IPS DF 6.9 (cell line): ENCODE measurements around the gene MATCAP1.

Source experiments
- DNase-seq: peaks from one replicate; pipeline ENCODE4 v3.0.0-alpha.2; 2013; ENCODE audit warnings: low read depth, low spot score
- H3K27ac ChIP-seq: one replicate; pipeline ENCODE4 v1.5.1; 2013; ENCODE audit warnings: low read length, control low read depth
- H3K27me3 ChIP-seq: 2 replicates; pipeline ENCODE4 v1.6.1; 2013; ENCODE audit warnings: mild to moderate bottlenecking, low read length; ENCODE audit not compliant: control insufficient read depth, insufficient read depth
- H3K36me3 ChIP-seq: 2 replicates; pipeline ENCODE4 v1.6.1; 2013; ENCODE audit warnings: low read length; ENCODE audit not compliant: control insufficient read depth, insufficient read depth
- H3K4me1 ChIP-seq: 2 replicates; pipeline ENCODE4 v1.6.1; 2013; ENCODE audit warnings: low read length; ENCODE audit not compliant: control insufficient read depth, insufficient read depth
- H3K4me3 ChIP-seq: 2 replicates; pipeline ENCODE4 v1.5.1; 2013; ENCODE audit warnings: mild to moderate bottlenecking, low read length
- H3K9me3 ChIP-seq: 2 replicates; pipeline ENCODE4 v1.6.1; 2013; ENCODE audit warnings: low read length, inconsistent platforms; ENCODE audit not compliant: control insufficient read depth, insufficient read depth
- WGBS: extraction: QIAGEN DNeasy Blood & Tissue Kit; methylation state at CpG from one replicate; pipeline ENCODE4 v1.1.7; 2013; ENCODE audit warnings: mixed read lengths, missing lambda C conversion rate; ENCODE audit not compliant: insufficient read length, insufficient coverage; 5-methylcytosine and 5-hydroxymethylcytosine counted together

Gene MATCAP1

DNA sequence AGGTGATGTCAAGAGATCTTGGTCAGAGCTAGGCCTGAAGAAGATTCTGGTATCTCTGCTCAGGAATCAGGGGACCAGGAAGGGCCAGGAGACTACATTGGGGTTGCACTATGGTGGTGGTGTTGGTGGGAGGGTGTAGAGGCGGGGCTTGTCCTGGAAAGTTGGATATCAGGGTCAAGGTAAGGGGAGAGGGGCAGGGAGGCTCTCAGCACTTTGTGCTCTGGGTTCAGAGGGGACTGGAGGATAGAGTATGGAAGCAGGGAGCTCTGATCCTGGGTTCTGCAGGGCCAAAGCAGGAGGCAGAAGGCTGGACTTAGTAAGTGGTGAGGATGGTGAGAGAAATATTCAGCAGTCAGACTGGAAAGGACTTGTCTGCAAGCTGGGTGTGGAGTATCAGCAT, 10.4 kb downstream of the MATCAP1 start:
- no peak for DNase-seq
- H3K4me3 ChIP-seq: no peak overlapping the region
- peaks cover 2% of the 10 kb centered on the region; the same call in 1 of the 2 replicates for H3K4me1 ChIP-seq
- no CpG with 5 or more reads among the region's 1 CpG for WGBS
- H3K36me3 ChIP-seq: no peaks in the 10 kb centered on the region
- no peak overlapping the region for H3K27ac ChIP-seq
- no peaks in the 10 kb centered on the region for H3K9me3 ChIP-seq
- H3K27me3 ChIP-seq: peaks cover 63% of the 10 kb centered on the region

DNA sequence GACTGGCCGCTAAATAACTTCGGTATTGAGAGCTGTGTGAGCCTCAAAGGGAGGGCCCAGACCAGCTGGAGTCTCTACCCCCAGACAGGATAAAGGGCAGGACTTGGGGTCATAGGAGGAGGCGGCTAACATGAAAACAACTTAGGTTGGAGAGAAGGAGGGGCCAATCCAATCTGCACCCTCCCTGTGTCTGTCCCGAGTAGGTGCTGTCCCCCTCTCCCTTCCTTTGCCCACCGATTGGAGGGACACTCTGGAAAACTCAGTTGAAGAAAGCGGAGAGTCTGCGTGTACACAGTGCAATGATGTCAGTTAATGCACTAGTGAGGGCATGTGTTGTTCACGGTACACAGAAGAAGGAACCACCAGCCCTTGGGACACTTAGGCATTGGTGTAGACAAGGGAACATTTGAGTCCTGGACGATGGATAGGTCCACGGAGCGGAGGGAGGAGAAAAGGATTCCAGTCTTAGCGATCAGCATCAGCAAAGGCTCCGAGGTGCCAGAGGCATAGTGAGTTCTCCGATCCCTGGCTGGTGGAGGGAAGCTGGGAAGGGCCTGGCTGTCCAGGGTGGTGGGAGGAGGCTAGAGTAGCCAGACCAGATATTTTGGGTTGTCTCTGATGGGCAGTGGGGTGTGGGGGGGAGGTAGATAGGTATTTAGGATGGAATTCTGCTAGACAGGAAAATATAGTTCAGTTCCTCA, 12.7 kb downstream of the MATCAP1 start:
- no peaks in the 10 kb centered on the region for H3K36me3 ChIP-seq
- peaks cover 4% of the 10 kb centered on the region; the same call in 1 of the 2 replicates for H3K4me1 ChIP-seq
- peak overlapping the region; percentile 45; the same call in 1 of the 2 replicates for H3K4me3 ChIP-seq
- H3K27me3 ChIP-seq: peaks cover 75% of the 10 kb centered on the region
- no peak overlapping the region for H3K27ac ChIP-seq
- no peaks in the 10 kb centered on the region for H3K9me3 ChIP-seq
- WGBS: no CpG with 5 or more reads among the region's 14 CpGs
- no peak for DNase-seq

DNA sequence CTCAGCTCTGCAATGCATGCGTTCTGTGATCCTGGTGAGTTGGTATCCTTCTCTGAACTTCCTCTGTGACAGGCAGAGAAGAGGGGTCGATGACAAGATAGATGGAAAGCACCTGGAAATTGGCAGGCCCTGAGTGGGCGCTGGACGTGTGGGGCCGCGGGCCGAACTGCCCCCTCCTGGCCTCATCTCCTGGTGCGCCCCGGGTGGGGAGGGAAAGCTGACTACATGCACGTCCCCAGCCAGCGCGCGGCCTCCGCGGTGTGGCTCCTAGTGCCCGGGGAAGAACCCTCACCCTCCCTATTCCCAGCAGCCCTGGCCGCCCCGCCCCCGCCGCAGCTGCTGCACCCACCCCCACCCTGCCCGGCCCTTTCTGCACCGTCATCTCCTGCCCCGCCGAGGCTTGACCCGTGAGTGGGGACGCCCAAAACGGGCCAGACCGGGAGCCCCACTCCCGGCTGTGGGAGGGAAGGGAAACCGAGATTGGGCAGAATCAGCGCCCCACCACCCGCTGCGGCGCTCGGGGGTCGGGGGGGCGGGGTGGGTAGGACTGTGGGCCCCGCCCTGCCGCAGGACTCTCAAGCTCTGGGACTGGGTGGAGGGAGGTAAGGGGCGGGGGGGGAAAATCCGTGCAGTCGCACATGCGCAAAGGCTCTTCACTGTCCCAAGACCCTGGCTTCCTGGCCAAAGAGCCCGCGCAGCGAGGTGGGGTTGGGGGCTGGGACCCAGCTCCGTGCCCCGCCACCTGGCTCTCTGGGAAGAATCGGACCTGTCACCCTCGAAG, 13.4 kb downstream of the MATCAP1 start, which contains the start of gene NOL3:
NOL3 (plus strand) TSS at position 371 of the 781 bp plus-strand sequence.
- no CpG with 5 or more reads among the region's 50 CpGs for WGBS
- Histone ChIP-seq H3K4me1 (peaks cover 7% of the 10 kb centered on the region), H3K27ac (no peak within 1 kb of the TSS), H3K4me3 (peak within 1 kb of the TSS; percentile 45; the same call in 1 of the 2 replicates), H3K27me3 (peaks cover 77% of the 10 kb centered on the region), H3K36me3 (no peaks in the 10 kb centered on the region), H3K9me3 (no peaks in the 10 kb centered on the region)
- DNase-seq: no peak

DNA sequence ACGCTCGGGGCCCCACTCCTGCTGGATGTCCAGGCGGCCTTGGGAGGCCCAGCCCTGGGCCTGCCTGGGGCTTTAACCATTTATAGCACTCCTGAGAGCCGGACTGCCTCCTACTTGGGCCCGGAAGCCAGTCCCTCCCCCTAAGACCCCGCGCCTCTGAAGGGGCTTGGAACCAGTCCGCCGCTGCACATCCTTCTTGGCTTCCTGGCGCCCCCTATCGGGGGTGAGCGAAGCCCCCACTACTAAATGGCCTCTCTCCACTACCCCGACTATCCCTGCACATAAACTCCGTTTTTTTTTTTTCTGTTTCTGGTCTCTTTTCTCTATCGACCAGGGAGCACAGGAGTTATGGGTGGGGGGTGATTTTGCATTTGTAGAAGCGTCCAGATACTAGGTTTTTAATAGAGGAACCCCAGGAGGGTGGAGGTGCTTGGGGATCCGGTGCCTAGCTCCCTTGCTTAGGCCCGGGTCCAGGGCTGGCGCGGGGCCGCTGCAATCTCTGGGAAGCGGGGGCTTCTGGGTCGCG, 14.1 kb downstream of the MATCAP1 start:
- no peak overlapping the region for H3K27ac ChIP-seq
- no CpG with 5 or more reads among the region's 24 CpGs for WGBS
- peaks cover 77% of the 10 kb centered on the region for H3K27me3 ChIP-seq
- no peaks in the 10 kb centered on the region; the same call in 1 of the 2 replicates for H3K36me3 ChIP-seq
- no peak for DNase-seq
- H3K9me3 ChIP-seq: no peaks in the 10 kb centered on the region
- peaks cover 7% of the 10 kb centered on the region for H3K4me1 ChIP-seq
- peak overlapping the region; percentile 45; the same call in 1 of the 2 replicates for H3K4me3 ChIP-seq

DNA sequence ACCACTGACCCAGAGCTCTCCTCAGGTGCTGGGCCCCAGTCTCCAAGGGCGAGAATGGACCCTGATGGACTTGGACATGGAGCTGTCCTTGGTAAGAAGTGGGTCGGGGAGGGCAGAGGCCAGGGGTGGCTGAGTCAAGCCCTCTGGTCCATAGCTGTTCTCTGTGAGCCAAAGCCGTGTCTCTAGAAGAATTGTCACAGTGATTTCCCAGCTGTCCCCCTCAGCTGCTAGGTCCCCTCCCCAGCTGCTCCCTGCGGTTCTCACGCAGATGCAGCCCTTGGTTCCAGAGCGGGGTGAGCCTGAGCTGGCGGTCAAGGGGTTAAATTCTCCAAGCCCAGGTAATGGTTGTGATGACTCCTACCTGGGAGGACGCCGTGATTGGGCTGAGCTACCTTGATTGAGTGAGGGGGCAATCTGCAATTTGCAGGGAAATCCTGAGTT, 14.7 kb downstream of the MATCAP1 start:
- no CpG with 5 or more reads among the region's 9 CpGs for WGBS
- Histone ChIP-seq H3K4me3 (peak overlapping the region; percentile 9; the same call in 1 of the 2 replicates), H3K27ac (no peak overlapping the region), H3K27me3 (peaks cover 79% of the 10 kb centered on the region), H3K36me3 (no peaks in the 10 kb centered on the region; the same call in 1 of the 2 replicates), H3K9me3 (no peaks in the 10 kb centered on the region), H3K4me1 (peaks cover 9% of the 10 kb centered on the region)
- no peak for DNase-seq

DNA sequence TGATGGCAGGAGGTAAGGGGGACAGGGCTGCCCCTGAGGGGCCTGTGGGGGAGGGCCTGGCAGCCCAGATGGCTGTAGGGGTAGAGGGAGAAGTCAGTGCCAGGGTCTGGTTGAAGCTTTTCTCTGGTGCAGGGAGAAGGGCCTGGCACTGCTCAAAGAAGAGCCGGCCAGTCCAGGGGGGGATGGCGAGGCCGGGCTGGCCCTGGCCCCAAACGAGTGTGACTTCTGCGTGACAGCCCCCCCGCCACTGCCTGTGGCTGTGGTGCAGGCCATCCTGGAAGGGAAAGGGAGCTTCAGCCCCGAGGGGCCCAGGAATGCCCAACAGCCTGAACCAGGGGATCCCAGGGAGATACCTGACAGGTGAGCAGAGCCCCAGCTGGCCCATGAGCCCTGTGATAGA, 16.2 kb downstream of the MATCAP1 start:
- Histone ChIP-seq H3K4me1 (peaks cover 13% of the 10 kb centered on the region), H3K27ac (no peak overlapping the region), H3K27me3 (peaks cover 82% of the 10 kb centered on the region), H3K4me3 (no peak overlapping the region), H3K9me3 (no peaks in the 10 kb centered on the region), H3K36me3 (no peaks in the 10 kb centered on the region; the same call in 1 of the 2 replicates)
- DNase-seq: no peak
- no CpG with 5 or more reads among the region's 7 CpGs for WGBS

DNA sequence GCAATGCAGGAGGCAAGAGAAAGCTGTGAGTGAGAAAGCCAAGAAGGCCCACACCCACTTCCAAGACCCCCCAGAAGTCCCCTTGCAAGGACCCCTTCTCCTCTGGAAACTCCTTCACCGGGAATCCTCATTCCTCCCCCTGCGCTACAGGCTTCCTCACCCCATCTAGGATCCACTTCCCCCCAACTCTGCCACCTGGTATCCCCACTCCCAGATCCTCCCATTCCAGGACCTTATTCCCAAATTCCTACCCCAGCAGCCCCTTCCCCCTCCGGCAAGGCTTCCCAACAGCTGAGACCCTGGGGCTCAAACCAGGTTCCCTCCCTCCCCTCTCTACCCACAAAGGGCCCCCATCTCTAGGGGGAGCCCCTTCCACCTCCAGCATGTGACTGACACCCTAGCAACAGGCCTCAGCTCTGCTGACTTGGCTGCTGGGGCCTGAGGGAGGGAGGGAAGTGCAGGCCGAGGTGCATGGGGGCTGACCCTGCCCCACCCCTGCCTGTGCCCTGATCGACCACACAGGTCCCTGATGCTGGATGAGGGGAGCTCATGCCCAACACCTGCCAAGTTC, 17.1 kb downstream of the MATCAP1 start:
- no peaks in the 10 kb centered on the region for H3K9me3 ChIP-seq
- no peak overlapping the region for H3K4me3 ChIP-seq
- H3K36me3 ChIP-seq: no peaks in the 10 kb centered on the region; the same call in 1 of the 2 replicates
- no peak for DNase-seq
- WGBS: no CpG with 5 or more reads among the region's 5 CpGs
- peaks cover 13% of the 10 kb centered on the region for H3K4me1 ChIP-seq
- H3K27ac ChIP-seq: no peak overlapping the region
- peaks cover 84% of the 10 kb centered on the region for H3K27me3 ChIP-seq

DNA sequence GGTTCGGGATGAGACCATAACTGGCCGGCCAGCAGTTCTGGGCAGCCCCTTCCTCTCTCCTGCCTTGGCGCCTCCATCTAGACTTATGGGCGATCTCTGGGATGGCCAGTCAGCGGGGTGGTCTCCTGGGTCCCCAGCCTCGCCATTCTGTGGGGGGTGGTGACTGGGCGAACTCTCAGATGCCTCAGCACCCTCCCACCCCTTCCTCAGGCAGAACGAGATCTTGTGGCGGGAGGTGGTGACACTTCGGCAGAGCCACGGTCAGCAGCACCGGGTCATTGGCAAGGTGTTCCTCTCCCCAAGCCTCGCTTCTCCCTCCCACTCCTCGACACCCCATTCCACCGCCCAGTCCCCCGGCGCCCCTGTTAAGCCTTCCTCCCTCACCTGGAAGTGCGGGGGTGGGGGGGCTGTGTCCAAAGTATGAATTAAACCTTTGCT, 17.6 kb downstream of the MATCAP1 start:
- peaks cover 12% of the 10 kb centered on the region for H3K4me1 ChIP-seq
- WGBS: no CpG with 5 or more reads among the region's 18 CpGs
- no peak overlapping the region for H3K27ac ChIP-seq
- no peaks in the 10 kb centered on the region for H3K9me3 ChIP-seq
- no peak overlapping the region for H3K4me3 ChIP-seq
- H3K27me3 ChIP-seq: peaks cover 84% of the 10 kb centered on the region
- no peak for DNase-seq
- no peaks in the 10 kb centered on the region; the same call in 1 of the 2 replicates for H3K36me3 ChIP-seq

DNA sequence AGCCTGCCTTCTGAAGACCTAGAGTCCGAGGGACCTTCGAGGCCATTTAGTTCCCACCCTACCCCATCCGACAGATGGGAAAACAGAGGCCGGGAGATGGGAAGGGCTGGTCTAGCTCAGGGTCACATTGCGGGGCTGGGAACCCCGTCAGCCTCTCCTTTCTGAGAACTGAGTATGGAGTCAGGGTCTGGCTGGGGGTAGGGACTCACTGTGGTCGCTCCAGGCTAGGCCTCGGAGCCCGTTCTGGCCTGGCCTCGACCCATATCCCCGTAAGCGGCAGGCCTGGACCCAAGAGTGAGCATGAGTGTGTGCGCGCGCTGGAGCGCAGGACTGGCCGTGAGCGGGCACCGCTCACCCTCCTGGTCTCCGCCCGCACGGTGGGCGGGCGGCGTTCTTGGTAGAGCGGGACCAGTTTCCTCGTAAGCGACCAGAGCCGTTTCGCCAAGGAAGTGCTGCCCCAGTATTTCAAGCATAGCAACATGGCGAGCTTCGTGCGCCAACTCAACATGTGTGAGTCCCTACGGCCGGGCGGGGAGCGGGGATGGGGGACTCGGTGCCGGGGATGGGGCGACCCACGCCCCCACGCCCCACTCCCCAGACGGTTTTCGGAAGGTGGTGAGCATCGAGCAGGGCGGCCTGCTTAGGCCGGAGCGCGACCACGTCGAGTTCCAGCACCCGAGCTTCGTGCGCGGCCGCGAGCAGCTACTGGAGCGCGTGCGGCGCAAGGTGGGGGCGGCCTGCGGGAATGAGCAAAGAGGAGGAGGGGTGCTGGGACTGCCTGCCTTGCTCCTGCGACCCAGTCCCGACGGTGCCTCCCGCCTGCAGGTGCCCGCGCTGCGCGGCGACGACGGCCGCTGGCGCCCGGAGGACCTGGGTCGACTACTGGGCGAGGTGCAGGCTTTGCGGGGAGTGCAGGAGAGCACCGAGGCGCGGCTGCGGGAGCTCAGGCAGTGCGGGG, 18.4 kb downstream of the MATCAP1 start:
- no peak for DNase-seq
- Histone ChIP-seq H3K27me3 (peaks cover 86% of the 10 kb centered on the region), H3K36me3 (no peaks in the 10 kb centered on the region; the same call in 1 of the 2 replicates), H3K4me1 (peaks cover 10% of the 10 kb centered on the region), H3K27ac (no peak overlapping the region), H3K4me3 (peak overlapping the region; percentile 21; the same call in 1 of the 2 replicates), H3K9me3 (no peaks in the 10 kb centered on the region)
- WGBS: no CpG with 5 or more reads among the region's 85 CpGs
